ENCODE results near the gene COQ8A.

DNA sequence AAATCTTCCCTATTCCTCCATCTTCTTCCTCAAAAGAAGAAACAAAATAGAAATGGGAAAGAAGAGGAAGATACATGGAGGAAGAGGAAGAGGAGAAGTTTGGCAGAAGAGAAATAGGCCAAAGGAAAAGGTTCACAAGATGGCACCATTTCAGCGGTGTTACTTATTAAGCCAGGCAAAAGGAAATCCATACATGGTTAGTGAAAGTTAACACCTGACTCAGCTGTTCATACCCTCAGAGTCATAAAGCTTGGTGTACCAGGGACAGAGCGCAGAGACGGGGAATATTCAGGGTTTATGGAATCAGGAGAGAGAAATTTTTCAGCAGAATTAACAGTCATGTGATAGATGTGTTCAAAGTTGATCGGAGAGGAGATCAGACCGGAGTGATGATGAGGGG lies 70.6 kb downstream of the COQ8A start:
- TF ChIP-seq EZH2 (IDR thresholded peaks at IDR 0.05; ENCODE audit: insufficient read depth, poor library complexity, severe bottlenecking): no peak
- no peak for TF ChIP-seq EZH2phosphoT487 (IDR thresholded peaks at IDR 0.05; ENCODE audit: insufficient read depth, low read depth)
